BLaER1 (cell line): Measurements from ENCODE around the gene UGT3A1.

Experiments
- H3K27ac ChIP-seq: shearing (Covaris generic); formaldehyde crosslinking; 2 replicates; pipeline ENCODE4 v1.8.1; 2022
- H3K27me3 ChIP-seq: shearing (Covaris generic); formaldehyde crosslinking; 2 replicates; pipeline ENCODE4 v1.8.1; 2022
- H3K36me3 ChIP-seq: shearing (Covaris generic); formaldehyde crosslinking; 2 replicates; pipeline ENCODE4 v1.8.1; 2022
- H3K4me1 ChIP-seq: shearing (Covaris generic); formaldehyde crosslinking; 2 replicates; pipeline ENCODE4 v1.8.1; 2022
- H3K4me2 ChIP-seq: shearing (Covaris generic); formaldehyde crosslinking; 2 replicates; pipeline ENCODE4 v1.8.1; 2022
- H3K4me3 ChIP-seq: shearing (Covaris generic); formaldehyde crosslinking; 2 replicates; pipeline ENCODE4 v1.8.1; 2022
- H3K9ac ChIP-seq: shearing (Covaris generic); formaldehyde crosslinking; 2 replicates; pipeline ENCODE4 v1.8.1; 2022
- H3K9me3 ChIP-seq: shearing (Covaris generic); formaldehyde crosslinking; 2 replicates; pipeline ENCODE4 v1.8.1; 2022
- H4K20me1 ChIP-seq: shearing (Covaris generic); formaldehyde crosslinking; 2 replicates; pipeline ENCODE4 v1.8.1; 2022
- Cebpa-rat ChIP-seq: shearing (Covaris generic); IDR thresholded peaks from 2 replicates; pipeline ENCODE4 v1.8.1; 2022

Gene UGT3A1

GRCh38 chr5:35922468-35922867 is 68.7 kb downstream of the UGT3A1 start:
- Histone ChIP-seq H3K4me3 (no peak overlapping the region), H3K9ac (peak overlapping the region; percentile 13; the same call in 1 of the 2 replicates), H4K20me1 (no peaks in the 10 kb centered on the region)

GRCh38 chr5:35921930-35922329 is 69.3 kb downstream of the UGT3A1 start:
- no peaks in the 10 kb centered on the region for H4K20me1 ChIP-seq
- 0 out of 2 replicates have a peak overlapping the region, but pooled peaks have one; percentile 13 for H3K9ac ChIP-seq
- TF ChIP-seq Cebpa-rat = no peak
- peaks cover 40% of the 10 kb centered on the region for H3K9me3 ChIP-seq
- peaks cover 78% of the 10 kb centered on the region for H3K4me1 ChIP-seq
- H3K27me3 ChIP-seq = no peaks in the 10 kb centered on the region
- H3K4me3 ChIP-seq = no peak overlapping the region
- peak overlapping the region; percentile 70 for H3K27ac ChIP-seq
- H3K36me3 ChIP-seq = peaks cover 24% of the 10 kb centered on the region
- H3K4me2 ChIP-seq = peak overlapping the region; percentile 51

More at GRCh38 chr5:35922468-35922867, 68.7 kb downstream of the UGT3A1 start:
- Histone ChIP-seq H3K4me1 (peaks cover 78% of the 10 kb centered on the region), H3K4me2 (peak overlapping the region; percentile 51), H3K27ac (peak overlapping the region; percentile 70), H3K9me3 (peaks cover 36% of the 10 kb centered on the region), H3K27me3 (no peaks in the 10 kb centered on the region), H3K36me3 (peaks cover 24% of the 10 kb centered on the region)
- TF ChIP-seq Cebpa-rat = no peak

GRCh38 chr5:35920890-35921289 is 70.3 kb downstream of the UGT3A1 start:
- H3K36me3 ChIP-seq = peaks cover 24% of the 10 kb centered on the region
- no peaks in the 10 kb centered on the region for H3K27me3 ChIP-seq
- H3K9me3 ChIP-seq = peaks cover 49% of the 10 kb centered on the region
- no peak for TF ChIP-seq Cebpa-rat
- H3K4me2 ChIP-seq = peak overlapping the region; percentile 51
- H3K27ac ChIP-seq = peak overlapping the region; percentile 70
- H4K20me1 ChIP-seq = no peaks in the 10 kb centered on the region
- H3K4me3 ChIP-seq = no peak overlapping the region
- H3K4me1 ChIP-seq = peaks cover 69% of the 10 kb centered on the region
- 0 out of 2 replicates have a peak overlapping the region, but pooled peaks have one; percentile 13 for H3K9ac ChIP-seq

- peaks cover 52% of the 10 kb centered on the region for H3K4me1 ChIP-seq
- no peak overlapping the region for H3K9ac ChIP-seq
- H3K4me2 ChIP-seq = peak overlapping the region; percentile 36
- H3K27me3 ChIP-seq = no peaks in the 10 kb centered on the region
- peak overlapping the region; percentile 46 for H3K27ac ChIP-seq
- peak overlapping the region; percentile 28; the same call in 1 of the 2 replicates for H3K4me3 ChIP-seq
- peaks cover 58% of the 10 kb centered on the region for H3K9me3 ChIP-seq
- no peaks in the 10 kb centered on the region for H4K20me1 ChIP-seq
- no peak for TF ChIP-seq Cebpa-rat
- peaks cover 24% of the 10 kb centered on the region for H3K36me3 ChIP-seq
Measured at GRCh38 chr5:35919191-35919590, 72.0 kb downstream of the UGT3A1 start.

GRCh38 chr5:35908814-35909213 is 82.4 kb downstream of the UGT3A1 start:
- Histone ChIP-seq H3K9ac (peak overlapping the region; percentile 91), H3K27me3 (no peaks in the 10 kb centered on the region), H3K36me3 (peaks cover 15% of the 10 kb centered on the region; the same call in 1 of the 2 replicates), H3K4me1 (peaks cover 82% of the 10 kb centered on the region), H3K9me3 (peaks cover 31% of the 10 kb centered on the region), H3K4me2 (peak overlapping the region; percentile 75), H3K4me3 (peak overlapping the region; percentile 24; the same call in 1 of the 2 replicates), H4K20me1 (no peaks in the 10 kb centered on the region), H3K27ac (peak overlapping the region; percentile 98)
- TF ChIP-seq Cebpa-rat = no peak

GRCh38 chr5:35908228-35908627 is 83.0 kb downstream of the UGT3A1 start:
- peak overlapping the region; percentile 75 for H3K4me2 ChIP-seq
- peak overlapping the region; percentile 22; the same call in 1 of the 2 replicates for H3K4me3 ChIP-seq
- no peaks in the 10 kb centered on the region for H4K20me1 ChIP-seq
- peak overlapping the region; percentile 91 for H3K9ac ChIP-seq
- H3K27me3 ChIP-seq = no peaks in the 10 kb centered on the region
- peak overlapping the region; percentile 98 for H3K27ac ChIP-seq
- H3K4me1 ChIP-seq = peaks cover 88% of the 10 kb centered on the region
- peaks cover 31% of the 10 kb centered on the region for H3K9me3 ChIP-seq
- peaks cover 16% of the 10 kb centered on the region; the same call in 1 of the 2 replicates for H3K36me3 ChIP-seq
- no peak for TF ChIP-seq Cebpa-rat

- no peaks in the 10 kb centered on the region for H4K20me1 ChIP-seq
- no peaks in the 10 kb centered on the region for H3K27me3 ChIP-seq
- H3K9ac ChIP-seq = peak overlapping the region; percentile 71
- peak overlapping the region; percentile 7; the same call in 1 of the 2 replicates for H3K4me3 ChIP-seq
- H3K4me1 ChIP-seq = peaks cover 98% of the 10 kb centered on the region
- peak overlapping the region; percentile 75 for H3K4me2 ChIP-seq
- H3K9me3 ChIP-seq = peaks cover 14% of the 10 kb centered on the region
- TF ChIP-seq Cebpa-rat = no peak
- H3K27ac ChIP-seq = peak overlapping the region; percentile 98
- H3K36me3 ChIP-seq = peaks cover 4% of the 10 kb centered on the region; the same call in 1 of the 2 replicates
Measured at GRCh38 chr5:35904443-35905132, 86.6 kb downstream of the UGT3A1 start.

- Histone ChIP-seq H3K27me3 (no peaks in the 10 kb centered on the region), H4K20me1 (no peaks in the 10 kb centered on the region), H3K4me3 (peak overlapping the region; percentile 2; the same call in 1 of the 2 replicates), H3K36me3 (peaks cover 4% of the 10 kb centered on the region; the same call in 1 of the 2 replicates), H3K9me3 (peaks cover 14% of the 10 kb centered on the region), H3K9ac (no peak overlapping the region), H3K4me2 (peak overlapping the region; percentile 75), H3K4me1 (peaks cover 98% of the 10 kb centered on the region), H3K27ac (peak overlapping the region; percentile 98)
- TF ChIP-seq Cebpa-rat = no peak
Measured at GRCh38 chr5:35903631-35904203, 87.5 kb downstream of the UGT3A1 start.

- TF ChIP-seq Cebpa-rat = no peak
- Histone ChIP-seq H3K9me3 (peaks cover 14% of the 10 kb centered on the region), H3K4me2 (peak overlapping the region; percentile 75), H3K36me3 (peaks cover 6% of the 10 kb centered on the region; the same call in 1 of the 2 replicates), H3K27me3 (no peaks in the 10 kb centered on the region), H3K4me1 (peaks cover 100% of the 10 kb centered on the region), H3K4me3 (no peak overlapping the region), H3K27ac (peak overlapping the region; percentile 98), H4K20me1 (no peaks in the 10 kb centered on the region), H3K9ac (peak overlapping the region; percentile 76)
Measured at GRCh38 chr5:35902046-35902672, 89.0 kb downstream of the UGT3A1 start.
